Measurements from ENCODE around the gene TSPAN11.

DNA sequence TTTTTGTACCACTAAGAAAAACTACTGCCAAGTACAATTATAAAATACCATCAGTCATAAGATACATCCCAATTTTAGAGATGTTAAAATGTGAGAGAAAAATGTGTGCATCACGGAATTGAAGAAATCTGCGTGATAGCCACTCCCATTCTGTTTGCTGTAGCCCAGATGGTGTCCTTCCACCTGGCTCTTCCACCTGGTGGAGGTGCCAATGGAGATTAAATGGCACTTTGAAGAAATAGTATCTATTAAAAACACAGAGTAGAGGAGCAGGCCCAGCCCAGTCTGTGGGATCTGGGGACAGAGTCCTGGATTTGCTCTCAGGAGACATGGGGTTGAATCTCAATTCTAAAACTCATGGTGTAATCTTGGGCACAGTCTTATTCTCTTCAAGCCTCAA, 35.5 kb downstream of the TSPAN11 start:
- no peak for TF ChIP-seq EZH2 (IDR thresholded peaks at IDR 0.05; ENCODE audit: insufficient read depth, low read length)
- TF ChIP-seq, protein P1, sequence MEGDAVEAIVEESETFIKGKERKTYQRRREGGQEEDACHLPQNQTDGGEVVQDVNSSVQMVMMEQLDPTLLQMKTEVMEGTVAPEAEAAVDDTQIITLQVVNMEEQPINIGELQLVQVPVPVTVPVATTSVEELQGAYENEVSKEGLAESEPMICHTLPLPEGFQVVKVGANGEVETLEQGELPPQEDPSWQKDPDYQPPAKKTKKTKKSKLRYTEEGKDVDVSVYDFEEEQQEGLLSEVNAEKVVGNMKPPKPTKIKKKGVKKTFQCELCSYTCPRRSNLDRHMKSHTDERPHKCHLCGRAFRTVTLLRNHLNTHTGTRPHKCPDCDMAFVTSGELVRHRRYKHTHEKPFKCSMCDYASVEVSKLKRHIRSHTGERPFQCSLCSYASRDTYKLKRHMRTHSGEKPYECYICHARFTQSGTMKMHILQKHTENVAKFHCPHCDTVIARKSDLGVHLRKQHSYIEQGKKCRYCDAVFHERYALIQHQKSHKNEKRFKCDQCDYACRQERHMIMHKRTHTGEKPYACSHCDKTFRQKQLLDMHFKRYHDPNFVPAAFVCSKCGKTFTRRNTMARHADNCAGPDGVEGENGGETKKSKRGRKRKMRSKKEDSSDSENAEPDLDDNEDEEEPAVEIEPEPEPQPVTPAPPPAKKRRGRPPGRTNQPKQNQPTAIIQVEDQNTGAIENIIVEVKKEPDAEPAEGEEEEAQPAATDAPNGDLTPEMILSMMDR (IDR thresholded peaks at IDR 0.05; ENCODE audit: insufficient read depth, low read depth, low read length): no peak

Measured in astrocyte (in vitro differentiated cells and primary cell).